Thoracic aorta (tissue), 2 donors: ENCODE data around the gene CALML3. TPM values are rescaled to one million over a fixed set of nuclear protein-coding genes. Genes with fewer than 3 reads are reported as not detected.

Experiments used
- ATAC-seq: fragments of 150-250 bp; one replicate; pipeline ENCODE4 v1.8.0; 2017; ENCODE audit warnings: low read depth; ENCODE audit not compliant: insufficient number of reproducible peaks, low FRiP score
- DNase-seq: peaks from one replicate; pipeline ENCODE4 v3.0.0-alpha.2; 2020; ENCODE audit warnings: low spot score
- H3K27ac ChIP-seq, 2 donors: fragments of 200-600 bp; sonication (generic); 1 replicate in 1 of 2; 2 replicates in 1 of 2; pipeline ENCODE4 v1.5.1; 2016; ENCODE audit warnings: mild to moderate bottlenecking in 2 of 2, moderate library complexity in 2 of 2
- H3K27me3 ChIP-seq: fragments of 200-600 bp; sonication (generic); replicated peaks from 2 replicates; pipeline ENCODE4 v1.6.0; 2016; ENCODE audit warnings: mild to moderate bottlenecking; ENCODE audit not compliant: insufficient read depth
- H3K36me3 ChIP-seq: fragments of 200-600 bp; sonication (generic); one replicate; pipeline ENCODE4 v1.5.1; 2016
- H3K4me1 ChIP-seq, 2 donors: fragments of 200-600 bp; sonication (generic); 1 replicate in 1 of 2; 2 replicates in 1 of 2; pipeline versions ENCODE4 v1.5.1 to v1.6.0; 2016; ENCODE audit warnings: low read depth in 2 of 2, mild to moderate bottlenecking in 1 of 2; ENCODE audit not compliant: control insufficient read depth in 1 of 2
- H3K4me3 ChIP-seq: fragments of 200-600 bp; sonication (generic); 2 replicates; pipeline ENCODE4 v1.5.1; 2016; ENCODE audit warnings: mild to moderate bottlenecking
- H3K9me3 ChIP-seq: fragments of 200-600 bp; sonication (generic); 2 replicates; pipeline ENCODE4 v1.5.1; 2016
- CTCF ChIP-seq: fragments of 200-600 bp; sonication (generic); IDR thresholded peaks from one replicate; pipeline ENCODE4 v1.5.1; 2019; ENCODE audit warnings: antibody characterized with exemption
- total RNA-seq, 2 donors: library from RNA; depleted of rRNA; stranded (reverse); fragments of >200 nt; gene quantifications; one replicate each; pipeline versions ENCODE4 v1.1.0 to v1.2.3, GENCODE V29; 2016

Gene CALML3
- total RNA-seq, 2 donors from 2014 or later, result not detected

GRCh38 chr10:5571826-5572225, 47.1 kb downstream of the CALML3 start:
- TF ChIP-seq CTCF, result no peak
- H3K36me3 ChIP-seq, result no peaks in the 10 kb centered on the region

GRCh38 chr10:5573319-5573950, 48.7 kb downstream of the CALML3 start:
- no peak for TF ChIP-seq CTCF
- ATAC-seq, result no peak
- Histone ChIP-seq H3K36me3 (no peaks in the 10 kb centered on the region), H3K27ac (no peak overlapping the region), H3K4me1 (peaks cover 4 to 19% of the 10 kb centered on the region in 2 donors), H3K27me3 (no peaks in the 10 kb centered on the region), H3K4me3 (no peak overlapping the region), H3K9me3 (no peaks in the 10 kb centered on the region)
- DNase-seq, result no peak

More at GRCh38 chr10:5571826-5572225, 47.1 kb downstream of the CALML3 start:
- peaks cover 4 to 19% of the 10 kb centered on the region in 2 donors for H3K4me1 ChIP-seq
- DNase-seq (no peak), ATAC-seq (no peak)
- no peaks in the 10 kb centered on the region for H3K9me3 ChIP-seq
- H3K27me3 ChIP-seq, result no peaks in the 10 kb centered on the region
- no peak overlapping the region for H3K27ac ChIP-seq
- no peak overlapping the region for H3K4me3 ChIP-seq

- no peak for TF ChIP-seq CTCF
- ATAC-seq, result no peak
- no peaks in the 10 kb centered on the region for H3K27me3 ChIP-seq
- no peak for DNase-seq
- H3K4me1 ChIP-seq, result peaks cover 4 to 19% of the 10 kb centered on the region in 2 donors
- H3K9me3 ChIP-seq, result no peaks in the 10 kb centered on the region
- no peak overlapping the region for H3K4me3 ChIP-seq
- no peaks in the 10 kb centered on the region for H3K36me3 ChIP-seq
- no peak overlapping the region for H3K27ac ChIP-seq
Observed at GRCh38 chr10:5573968-5574641, 49.3 kb downstream of the CALML3 start.

- no peaks in the 10 kb centered on the region for H3K27me3 ChIP-seq
- no peak overlapping the region for H3K27ac ChIP-seq
- no peaks in the 10 kb centered on the region for H3K36me3 ChIP-seq
- no peak for DNase-seq
- no peaks in the 10 kb centered on the region for H3K9me3 ChIP-seq
- peaks cover 4 to 19% of the 10 kb centered on the region in 2 donors for H3K4me1 ChIP-seq
- H3K4me3 ChIP-seq, result no peak overlapping the region
- no peak for ATAC-seq
- no peak for TF ChIP-seq CTCF
Observed at GRCh38 chr10:5574642-5575131, 49.9 kb downstream of the CALML3 start.

- TF ChIP-seq CTCF, result no peak
- no peaks in the 10 kb centered on the region for H3K9me3 ChIP-seq
- no peak for DNase-seq
- H3K4me1 ChIP-seq, result peaks cover 4 to 19% of the 10 kb centered on the region in 2 donors
- H3K4me3 ChIP-seq, result no peak overlapping the region
- no peaks in the 10 kb centered on the region for H3K27me3 ChIP-seq
- no peaks in the 10 kb centered on the region for H3K36me3 ChIP-seq
- no peak overlapping the region for H3K27ac ChIP-seq
- no peak for ATAC-seq
Observed at GRCh38 chr10:5575144-5575481, 50.4 kb downstream of the CALML3 start.
